PC-3 (cell line): ENCODE data around the gene ALOX12B.

ENCODE experiments used
- EZH2 ChIP-seq: fragments of 300-600 bp; sonication (generic); IDR thresholded peaks from one replicate; pipeline ENCODE4 v1.6.1; 2017; ENCODE audit warnings: antibody characterized with exemption, mild to moderate bottlenecking, low read length; ENCODE audit not compliant: unreplicated experiment
- EZH2phosphoT487 ChIP-seq: fragments of 300-600 bp; sonication (generic); IDR thresholded peaks from 2 replicates; pipeline ENCODE4 v1.6.1; 2018; ENCODE audit warnings: mild to moderate bottlenecking, antibody characterized with exemption, low read length, borderline replicate concordance
- TF ChIP-seq, protein P1 (sequence below): fragments of 300-600 bp; sonication (generic); conservative IDR thresholded peaks from 2 replicates; pipeline ENCODE4 v1.5.1; 2017; ENCODE audit warnings: antibody characterized with exemption, low read depth, mild to moderate bottlenecking, low read length

DNA sequence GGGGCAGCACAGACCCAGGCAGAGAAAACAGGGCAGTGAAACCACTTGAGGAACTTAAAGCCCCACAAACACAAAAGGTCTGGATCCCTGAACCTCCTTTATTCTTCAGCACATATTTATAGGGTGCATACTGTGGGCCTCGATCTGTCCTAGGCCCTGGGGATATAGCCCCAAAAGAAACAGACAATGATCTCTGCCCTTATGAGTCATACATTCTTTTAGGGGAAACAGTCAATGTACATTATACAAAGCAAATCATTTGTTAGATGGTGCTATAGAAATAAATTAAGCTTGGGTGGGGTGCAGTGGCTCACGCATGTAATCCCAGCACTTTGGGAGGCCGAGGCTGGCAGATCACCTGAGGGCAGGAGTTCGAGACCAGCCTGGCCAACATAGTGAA, 46.4 kb upstream of the ALOX12B start:
- TF ChIP-seq, protein P1, sequence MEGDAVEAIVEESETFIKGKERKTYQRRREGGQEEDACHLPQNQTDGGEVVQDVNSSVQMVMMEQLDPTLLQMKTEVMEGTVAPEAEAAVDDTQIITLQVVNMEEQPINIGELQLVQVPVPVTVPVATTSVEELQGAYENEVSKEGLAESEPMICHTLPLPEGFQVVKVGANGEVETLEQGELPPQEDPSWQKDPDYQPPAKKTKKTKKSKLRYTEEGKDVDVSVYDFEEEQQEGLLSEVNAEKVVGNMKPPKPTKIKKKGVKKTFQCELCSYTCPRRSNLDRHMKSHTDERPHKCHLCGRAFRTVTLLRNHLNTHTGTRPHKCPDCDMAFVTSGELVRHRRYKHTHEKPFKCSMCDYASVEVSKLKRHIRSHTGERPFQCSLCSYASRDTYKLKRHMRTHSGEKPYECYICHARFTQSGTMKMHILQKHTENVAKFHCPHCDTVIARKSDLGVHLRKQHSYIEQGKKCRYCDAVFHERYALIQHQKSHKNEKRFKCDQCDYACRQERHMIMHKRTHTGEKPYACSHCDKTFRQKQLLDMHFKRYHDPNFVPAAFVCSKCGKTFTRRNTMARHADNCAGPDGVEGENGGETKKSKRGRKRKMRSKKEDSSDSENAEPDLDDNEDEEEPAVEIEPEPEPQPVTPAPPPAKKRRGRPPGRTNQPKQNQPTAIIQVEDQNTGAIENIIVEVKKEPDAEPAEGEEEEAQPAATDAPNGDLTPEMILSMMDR = no peak
- TF ChIP-seq EZH2phosphoT487 = no peak
- TF ChIP-seq EZH2 = no peak
